OCI-LY7 (cell line): ENCODE measurements around the gene NPEPL1. TPM values are rescaled to one million over a fixed set of nuclear protein-coding genes. Genes with fewer than 3 reads are reported as not detected.

Experiments
- BruUV-seq: library from RNA; stranded (reverse); fragments of 400-500 nt; replicated peaks from 2 replicates; lab custom pipeline; 2021; lab: Mats Ljungman, UMichigan
- CTCF ChIA-PET: fragments of 300-600 bp; sonication (Branson Sonifier 250); formaldehyde crosslinking; loops from one replicate; lab custom pipeline; 2022; ENCODE audit warnings: antibody characterized with exemption; ENCODE audit not compliant: unreplicated experiment; lab: Charles Lee
- POLR2A ChIA-PET: fragments of 300-600 bp; sonication (Branson Sonifier 250); formaldehyde crosslinking; loops from one replicate; lab custom pipeline; 2022; ENCODE audit warnings: antibody characterized with exemption; lab: Charles Lee
- DNase-seq: peaks from one replicate; pipeline ENCODE4 v3.0.0-alpha.2; 2015; ENCODE audit warnings: low spot score
- H2AFZ ChIP-seq: fragments of 200-600 bp; sonication (generic), shearing (Covaris generic); 2 replicates; pipeline ENCODE4 v1.6.1; 2014; ENCODE audit warnings: mild to moderate bottlenecking, antibody characterized with exemption, low read length, moderate library complexity
- H3K27ac ChIP-seq: fragments of 200-600 bp; sonication (generic); 2 replicates; pipeline ENCODE4 v1.5.1; 2014; ENCODE audit warnings: mixed run types, low read depth, mild to moderate bottlenecking, moderate library complexity, low read length, inconsistent platforms; ENCODE audit not compliant: poor library complexity, severe bottlenecking
- H3K36me3 ChIP-seq: fragments of 200-600 bp; sonication (generic); 2 replicates; pipeline ENCODE4 v1.6.1; 2014; ENCODE audit warnings: mild to moderate bottlenecking, antibody characterized with exemption, low read length, moderate library complexity, mixed read lengths; ENCODE audit not compliant: insufficient read depth
- H3K4me1 ChIP-seq: fragments of 200-600 bp; sonication (generic); 2 replicates; pipeline ENCODE4 v1.5.1; 2014; ENCODE audit warnings: mild to moderate bottlenecking, low read length; ENCODE audit not compliant: insufficient read depth, poor library complexity, severe bottlenecking
- H3K4me2 ChIP-seq: fragments of 200-600 bp; sonication (generic); 2 replicates; pipeline ENCODE4 v1.6.1; 2014; ENCODE audit warnings: mild to moderate bottlenecking, low read length
- H3K4me3 ChIP-seq: fragments of 200-600 bp; sonication (generic); 2 replicates; pipeline ENCODE4 v1.5.1; 2014; ENCODE audit warnings: mild to moderate bottlenecking, low read depth, low read length; ENCODE audit not compliant: poor library complexity, severe bottlenecking
- H3K79me2 ChIP-seq: fragments of 200-600 bp; sonication (generic); 2 replicates; pipeline ENCODE4 v1.6.1; 2016; ENCODE audit warnings: low read depth, mild to moderate bottlenecking, low read length, moderate library complexity, mixed read lengths; ENCODE audit not compliant: insufficient read depth
- H3K9me2 ChIP-seq: fragments of 200-600 bp; sonication (generic); 2 replicates; pipeline ENCODE4 v1.6.1; 2016; ENCODE audit warnings: mild to moderate bottlenecking, low read length, mixed read lengths; ENCODE audit not compliant: insufficient read depth
- H3K9me3 ChIP-seq: fragments of 200-600 bp; sonication (generic); 2 replicates; pipeline ENCODE4 v1.6.1; 2014; ENCODE audit warnings: mild to moderate bottlenecking, mixed run types, low read length, mixed read lengths
- H4K20me1 ChIP-seq: fragments of 200-600 bp; sonication (generic); 2 replicates; pipeline ENCODE4 v1.6.1; 2014; ENCODE audit warnings: mild to moderate bottlenecking, antibody characterized with exemption, low read length, moderate library complexity, mixed read lengths; ENCODE audit not compliant: insufficient read depth
- CTCF ChIP-seq: fragments of 200-600 bp; sonication (generic); conservative IDR thresholded peaks from 2 replicates; pipeline ENCODE4 v1.5.1; 2014; ENCODE audit warnings: mild to moderate bottlenecking, antibody characterized with exemption, low read length, moderate library complexity, mixed read lengths
- EZH2phosphoT487 ChIP-seq: fragments of 200-600 bp; sonication (generic); IDR thresholded peaks from 2 replicates; pipeline ENCODE4 v1.6.1; 2018; ENCODE audit warnings: low read depth, borderline replicate concordance, mild to moderate bottlenecking, mixed run types, antibody characterized with exemption, low read length, moderate library complexity, mixed read lengths
- intact Hi-C: fragments of 100-400 bp; cut with micrococcal nuclease; formaldehyde crosslinking; loops from one replicate; pipeline ENCODE4 v1.10.0; 2022; ENCODE audit not compliant: unreplicated experiment
- total RNA-seq, 2 experiments: library from RNA; depleted of rRNA in 1 of 2; stranded (reverse); fragments of >200 nt in 1 of 2; shearing (Covaris generic) in 1 of 2; gene quantifications; 2 replicates each; pipeline ENCODE4 v1.2.3, GENCODE V29; 2014 to 2022

The NPEPL1 gene
- total RNA-seq, 2 experiments from 2014 or later, result 3.4 to 11.5 TPM

GRCh38 chr20:58665606-58666005 lies 27.0 kb upstream of the NPEPL1 start:
- Histone ChIP-seq H3K4me2 (no peak overlapping the region), H3K27ac (no peak overlapping the region), H3K36me3 (peaks cover 63% of the 10 kb centered on the region), H3K79me2 (peaks cover 51% of the 10 kb centered on the region; the same call in 1 of the 2 replicates), H4K20me1 (peaks cover 68% of the 10 kb centered on the region), H3K4me1 (peaks cover 37% of the 10 kb centered on the region), H2AFZ (no peak overlapping the region), H3K9me3 (no peaks in the 10 kb centered on the region), H3K9me2 (no peaks in the 10 kb centered on the region), H3K4me3 (no peak overlapping the region)
- ChIA-PET CTCF (no interaction called here), POLR2A (interaction anchor here (1.1 kb wide), 1 partner anchor 9 kb away, joined by 3 read pairs; no protein-coding TSS in a partner anchor)
- TF ChIP-seq EZH2phosphoT487 (no peak), CTCF (no peak)
- no TSS peak for BruUV-seq
- intact Hi-C loops, result no loop called here
- no peak for DNase-seq

- CTCF ChIA-PET, result no interaction called here
- H3K4me1 ChIP-seq, result peaks cover 27% of the 10 kb centered on the region
- no peak overlapping the region for H3K4me3 ChIP-seq
- H3K4me2 ChIP-seq, result no peak overlapping the region
- no TSS peak for BruUV-seq
- TF ChIP-seq EZH2phosphoT487 (no peak), CTCF (no peak)
- POLR2A ChIA-PET, result interaction anchor here (1.0 to 1.3 kb wide), 3 partner anchors 11 to 15 kb away, joined by 3 read pairs; partner anchors contain the start of gene STX16
- no peak overlapping the region for H3K27ac ChIP-seq
- peaks cover 61% of the 10 kb centered on the region for H3K36me3 ChIP-seq
- H4K20me1 ChIP-seq, result peaks cover 61% of the 10 kb centered on the region
- no peaks in the 10 kb centered on the region for H3K9me2 ChIP-seq
- no peaks in the 10 kb centered on the region for H3K9me3 ChIP-seq
- peaks cover 40% of the 10 kb centered on the region; the same call in 1 of the 2 replicates for H3K79me2 ChIP-seq
- H2AFZ ChIP-seq, result no peak overlapping the region
- no peak for DNase-seq
- intact Hi-C loops, result no loop called here
Measured at GRCh38 chr20:58666702-58667101, 25.9 kb upstream of the NPEPL1 start.

- peaks cover 63% of the 10 kb centered on the region for H3K36me3 ChIP-seq
- no peak for DNase-seq
- H2AFZ ChIP-seq, result no peak overlapping the region
- no peak overlapping the region for H3K4me2 ChIP-seq
- no peak overlapping the region for H3K4me3 ChIP-seq
- POLR2A ChIA-PET, result interaction anchor here (1.0 to 1.3 kb wide), 2 partner anchors 9 to 16 kb away, joined by 3 to 6 read pairs; partner anchors contain the start of gene STX16
- H4K20me1 ChIP-seq, result peaks cover 53% of the 10 kb centered on the region
- no peaks in the 10 kb centered on the region for H3K9me2 ChIP-seq
- no peaks in the 10 kb centered on the region for H3K9me3 ChIP-seq
- H3K27ac ChIP-seq, result no peak overlapping the region
- intact Hi-C loops, result no loop called here
- CTCF ChIA-PET, result no interaction called here
- H3K79me2 ChIP-seq, result peaks cover 38% of the 10 kb centered on the region; the same call in 1 of the 2 replicates
- no peak for TF ChIP-seq EZH2phosphoT487
- TF ChIP-seq CTCF, result no peak
- H3K4me1 ChIP-seq, result peaks cover 26% of the 10 kb centered on the region
- BruUV-seq, result no TSS peak
Measured at GRCh38 chr20:58667975-58668374, 24.6 kb upstream of the NPEPL1 start.
